Measurements from ENCODE around the gene HIF3A. TPM values are rescaled to one million over a fixed set of nuclear protein-coding genes. Genes with fewer than 3 reads are reported as not detected.
A peak's percentile ranks its signal among the peaks of the same experiment; 100 is the strongest.

Gene HIF3A
- total and polyA plus RNA-seq, 2 of the 8 experiments (the other 6 are each of a cell fraction or from before 2014, with no cell fraction given) = 38.6 to 38.8 TPM

GRCh38 chr19:46296722-46297461 lies at the start of gene HIF3A (continued):
- TF ChIP-seq POLR2A (IDR thresholded peaks at IDR 0.05; ENCODE audit: control extremely low read depth in 1 of 2, low read depth in 2 of 2, low read length in 2 of 2) = peak in 1 of 2 experiments; percentile 39; a peak in 1 of 3 replicates
- peak; percentile 97 for TF ChIP-seq SP1 (IDR thresholded peaks at IDR 0.05; ENCODE audit: low read depth, low read length)
- TF ChIP-seq KDM1A (IDR thresholded peaks at IDR 0.05; ENCODE audit: borderline replicate concordance, low read length) = no peak
- no peak for TF ChIP-seq TAF1 (IDR thresholded peaks at IDR 0.05; ENCODE audit: low read depth, low read length)
- TF ChIP-seq BACH1 (IDR thresholded peaks at IDR 0.05; ENCODE audit: low read length) = no peak
- TF ChIP-seq SIX5 (IDR thresholded peaks at IDR 0.05; ENCODE audit: low read depth, low read length) = no peak
- no peak for TF ChIP-seq CBX5 (IDR thresholded peaks at IDR 0.05; ENCODE audit: low read depth, low read length)
- TF ChIP-seq, protein P1, sequence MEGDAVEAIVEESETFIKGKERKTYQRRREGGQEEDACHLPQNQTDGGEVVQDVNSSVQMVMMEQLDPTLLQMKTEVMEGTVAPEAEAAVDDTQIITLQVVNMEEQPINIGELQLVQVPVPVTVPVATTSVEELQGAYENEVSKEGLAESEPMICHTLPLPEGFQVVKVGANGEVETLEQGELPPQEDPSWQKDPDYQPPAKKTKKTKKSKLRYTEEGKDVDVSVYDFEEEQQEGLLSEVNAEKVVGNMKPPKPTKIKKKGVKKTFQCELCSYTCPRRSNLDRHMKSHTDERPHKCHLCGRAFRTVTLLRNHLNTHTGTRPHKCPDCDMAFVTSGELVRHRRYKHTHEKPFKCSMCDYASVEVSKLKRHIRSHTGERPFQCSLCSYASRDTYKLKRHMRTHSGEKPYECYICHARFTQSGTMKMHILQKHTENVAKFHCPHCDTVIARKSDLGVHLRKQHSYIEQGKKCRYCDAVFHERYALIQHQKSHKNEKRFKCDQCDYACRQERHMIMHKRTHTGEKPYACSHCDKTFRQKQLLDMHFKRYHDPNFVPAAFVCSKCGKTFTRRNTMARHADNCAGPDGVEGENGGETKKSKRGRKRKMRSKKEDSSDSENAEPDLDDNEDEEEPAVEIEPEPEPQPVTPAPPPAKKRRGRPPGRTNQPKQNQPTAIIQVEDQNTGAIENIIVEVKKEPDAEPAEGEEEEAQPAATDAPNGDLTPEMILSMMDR (IDR thresholded peaks at IDR 0.05; ENCODE audit: control extremely low read depth in 1 of 3, insufficient read depth in 1 of 3, low read depth in 1 of 3, low read length in 3 of 3) = no peak
- peak; percentile 42 for TF ChIP-seq ASH2L (IDR thresholded peaks at IDR 0.05; ENCODE audit: low read length)
- TF ChIP-seq, protein P2, sequence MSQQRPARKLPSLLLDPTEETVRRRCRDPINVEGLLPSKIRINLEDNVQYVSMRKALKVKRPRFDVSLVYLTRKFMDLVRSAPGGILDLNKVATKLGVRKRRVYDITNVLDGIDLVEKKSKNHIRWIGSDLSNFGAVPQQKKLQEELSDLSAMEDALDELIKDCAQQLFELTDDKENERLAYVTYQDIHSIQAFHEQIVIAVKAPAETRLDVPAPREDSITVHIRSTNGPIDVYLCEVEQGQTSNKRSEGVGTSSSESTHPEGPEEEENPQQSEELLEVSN (IDR thresholded peaks at IDR 0.05) = no peak
- TF ChIP-seq JUND (IDR thresholded peaks at IDR 0.05; ENCODE audit: low read length) = no peak
- TF ChIP-seq GABPA (IDR thresholded peaks at IDR 0.05; ENCODE audit: borderline replicate concordance, insufficient read depth, low read length) = no peak
- TF ChIP-seq CBX8 (IDR thresholded peaks at IDR 0.05; ENCODE audit: borderline replicate concordance, low read depth, low read length) = no peak
- TF ChIP-seq SP4 (IDR thresholded peaks at IDR 0.05; ENCODE audit: low read length) = 0 out of 2 replicates have a peak, but pooled peaks have one; percentile 31
- TF ChIP-seq POU5F1 (IDR thresholded peaks at IDR 0.05; ENCODE audit: low read depth, low read length) = no peak
- no peak for TF ChIP-seq FOSL1 (IDR thresholded peaks at IDR 0.05; ENCODE audit: insufficient read depth, low read depth, low read length)
- TF ChIP-seq HDAC2 (IDR thresholded peaks at IDR 0.05; ENCODE audit: borderline replicate concordance in 1 of 2, low read depth in 2 of 2, low read length in 2 of 2) = no peak
- TF ChIP-seq SP2 (IDR thresholded peaks at IDR 0.05; ENCODE audit: low read length) = peak; percentile 71

Data from H1 (cell line).